HEK293 (cell line): ENCODE measurements around the gene CCDC120.

Experiments
- CTCF ChIP-seq: fragments of 450-650 bp; formaldehyde crosslinking; IDR thresholded peaks from 2 replicates; pipeline ENCODE4 v1.5.1; 2016; ENCODE audit warnings: missing biosample characterization, missing genetic modification characterization
- INSM2 ChIP-seq: fragments of 450-650 bp; formaldehyde crosslinking; IDR thresholded peaks from 2 replicates; pipeline ENCODE4 v1.5.1; 2016; ENCODE audit warnings: missing biosample characterization, missing genetic modification characterization
- KLF16 ChIP-seq: fragments of 450-650 bp; formaldehyde crosslinking; IDR thresholded peaks from 2 replicates; pipeline ENCODE4 v1.5.1; 2017; ENCODE audit warnings: missing biosample characterization, missing genetic modification characterization
- MYNN ChIP-seq: fragments of 450-650 bp; formaldehyde crosslinking; IDR thresholded peaks from 2 replicates; pipeline ENCODE4 v1.5.1; 2016; ENCODE audit warnings: missing biosample characterization, missing genetic modification characterization, borderline replicate concordance
- ZBTB1 ChIP-seq: fragments of 450-650 bp; formaldehyde crosslinking; IDR thresholded peaks from 2 replicates; pipeline ENCODE4 v1.5.1; 2016; ENCODE audit warnings: missing biosample characterization, missing genetic modification characterization
- ZBTB26 ChIP-seq: fragments of 450-650 bp; formaldehyde crosslinking; optimal IDR thresholded peaks from 2 replicates; pipeline ENCODE3; 2016; ENCODE audit warnings: missing biosample characterization, mild to moderate bottlenecking, missing genetic modification characterization
- ZFHX2 ChIP-seq: fragments of 450-650 bp; formaldehyde crosslinking; conservative IDR thresholded peaks from 2 replicates; pipeline ENCODE4 v1.5.1; 2016; ENCODE audit warnings: missing biosample characterization, missing genetic modification characterization
- ZNF157 ChIP-seq: fragments of 450-650 bp; formaldehyde crosslinking; IDR thresholded peaks from 2 replicates; pipeline ENCODE4 v1.5.1; 2016; ENCODE audit warnings: missing biosample characterization, missing genetic modification characterization
- ZNF18 ChIP-seq: fragments of 450-650 bp; formaldehyde crosslinking; IDR thresholded peaks from 2 replicates; pipeline ENCODE4 v1.5.1; 2016; ENCODE audit warnings: missing biosample characterization, missing genetic modification characterization
- ZNF274 ChIP-seq, 2 experiments: fragments of 200-500 bp in 1 of 2; fragments of 450-650 bp in 1 of 2; sonication (Bioruptor generic) in 1 of 2; formaldehyde crosslinking in 1 of 2; IDR thresholded peaks; 2 replicates each; pipeline versions ENCODE4 v1.5.1 to v1.6.1; 2014 to 2016; ENCODE audit warnings: borderline replicate concordance in 1 of 2, inconsistent platforms in 1 of 2, low read length in 1 of 2, missing biosample characterization in 1 of 2, missing genetic modification characterization in 1 of 2
- ZNF626 ChIP-seq: fragments of 450-650 bp; sonication (Bioruptor Pico); formaldehyde crosslinking; IDR thresholded peaks from 2 replicates; pipeline ENCODE4 v1.5.1; 2018; ENCODE audit warnings: missing biosample characterization, missing genetic modification characterization, inconsistent platforms
- ZNF830 ChIP-seq: fragments of 450-650 bp; IDR thresholded peaks from 2 replicates; pipeline ENCODE4 v1.5.0; 2018; ENCODE audit warnings: missing biosample characterization, missing genetic modification characterization, low read depth, mild to moderate bottlenecking, moderate library complexity
- TF ChIP-seq, protein P1 (sequence below): fragments of 450-650 bp; formaldehyde crosslinking; IDR thresholded peaks from 2 replicates; pipeline ENCODE4 v1.5.1; 2016; ENCODE audit warnings: missing biosample characterization, missing genetic modification characterization
- TF ChIP-seq, protein P2 (sequence below): fragments of 450-650 bp; formaldehyde crosslinking; IDR thresholded peaks from 2 replicates; pipeline ENCODE4 v1.5.1; 2017; ENCODE audit warnings: missing biosample characterization, missing genetic modification characterization

DNA sequence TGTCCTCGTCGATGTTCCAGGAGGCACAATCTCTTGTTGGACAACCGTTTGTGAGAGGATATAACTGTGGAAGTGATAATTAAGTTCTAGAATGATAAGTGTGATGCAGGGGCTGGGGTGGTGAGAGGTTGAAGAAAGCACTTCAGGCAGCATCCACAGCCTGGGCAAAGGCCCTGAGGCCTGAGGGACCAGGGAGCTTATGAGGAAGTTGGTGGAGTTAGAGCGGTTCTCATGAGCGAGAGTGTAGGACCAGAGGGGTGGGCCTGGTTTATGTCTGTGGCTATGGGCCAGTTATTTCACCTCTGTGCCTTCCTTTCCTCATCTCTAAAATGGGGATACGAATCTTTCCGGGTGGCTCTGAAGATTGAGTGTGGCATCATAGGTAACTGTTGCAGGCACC is 2.7 kb downstream of the CCDC120 start:
- TF ChIP-seq MYNN (no peak), KLF16 (no peak), CTCF (no peak), ZNF157 (tag by site-specific recombination) (no peak), ZNF18 (no peak), ZNF830 (no peak), ZNF274 (IDR thresholded peaks at IDR 0.05; ENCODE audit: low read length) (no peak), ZNF274 (tag by site-specific recombination; IDR thresholded peaks at IDR 0.05; ENCODE audit: borderline replicate concordance) (no peak), ZBTB1 (no peak), INSM2 (tag by site-specific recombination) (no peak), ZFHX2 (tag by site-specific recombination) (no peak), ZBTB26 (tag by site-specific recombination) (no peak), ZNF626 (no peak)
- TF ChIP-seq, protein P1, sequence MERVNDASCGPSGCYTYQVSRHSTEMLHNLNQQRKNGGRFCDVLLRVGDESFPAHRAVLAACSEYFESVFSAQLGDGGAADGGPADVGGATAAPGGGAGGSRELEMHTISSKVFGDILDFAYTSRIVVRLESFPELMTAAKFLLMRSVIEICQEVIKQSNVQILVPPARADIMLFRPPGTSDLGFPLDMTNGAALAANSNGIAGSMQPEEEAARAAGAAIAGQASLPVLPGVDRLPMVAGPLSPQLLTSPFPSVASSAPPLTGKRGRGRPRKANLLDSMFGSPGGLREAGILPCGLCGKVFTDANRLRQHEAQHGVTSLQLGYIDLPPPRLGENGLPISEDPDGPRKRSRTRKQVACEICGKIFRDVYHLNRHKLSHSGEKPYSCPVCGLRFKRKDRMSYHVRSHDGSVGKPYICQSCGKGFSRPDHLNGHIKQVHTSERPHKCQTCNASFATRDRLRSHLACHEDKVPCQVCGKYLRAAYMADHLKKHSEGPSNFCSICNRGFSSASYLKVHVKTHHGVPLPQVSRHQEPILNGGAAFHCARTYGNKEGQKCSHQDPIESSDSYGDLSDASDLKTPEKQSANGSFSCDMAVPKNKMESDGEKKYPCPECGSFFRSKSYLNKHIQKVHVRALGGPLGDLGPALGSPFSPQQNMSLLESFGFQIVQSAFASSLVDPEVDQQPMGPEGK (tag by site-specific recombination): no peak
- TF ChIP-seq, protein P2, sequence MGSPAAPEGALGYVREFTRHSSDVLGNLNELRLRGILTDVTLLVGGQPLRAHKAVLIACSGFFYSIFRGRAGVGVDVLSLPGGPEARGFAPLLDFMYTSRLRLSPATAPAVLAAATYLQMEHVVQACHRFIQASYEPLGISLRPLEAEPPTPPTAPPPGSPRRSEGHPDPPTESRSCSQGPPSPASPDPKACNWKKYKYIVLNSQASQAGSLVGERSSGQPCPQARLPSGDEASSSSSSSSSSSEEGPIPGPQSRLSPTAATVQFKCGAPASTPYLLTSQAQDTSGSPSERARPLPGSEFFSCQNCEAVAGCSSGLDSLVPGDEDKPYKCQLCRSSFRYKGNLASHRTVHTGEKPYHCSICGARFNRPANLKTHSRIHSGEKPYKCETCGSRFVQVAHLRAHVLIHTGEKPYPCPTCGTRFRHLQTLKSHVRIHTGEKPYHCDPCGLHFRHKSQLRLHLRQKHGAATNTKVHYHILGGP (tag by site-specific recombination): no peak
